NCI-H748 treated with DMSO at 0.1 percent for 48 hours (cell line): ENCODE measurements around the gene POGK.

Experiments used
- DNase-seq: peaks from one replicate; lab custom pipeline; 2025; lab: John Stamatoyannopoulos, UW

The POGK gene

GRCh38 chr1:166902279-166902678, 63.0 kb downstream of the POGK start:
- DNase-seq, result no peak

- no peak for DNase-seq
These were observed 64.0 kb downstream of the POGK start for GRCh38 chr1:166903232-166903631.

GRCh38 chr1:166905136-166905535, 65.9 kb downstream of the POGK start:
- no peak for DNase-seq

- DNase-seq, result no peak
These were observed 66.6 kb downstream of the POGK start for GRCh38 chr1:166905900-166906299.
